GM23248 (cell line): ENCODE results near the gene ALG2. TPM values are rescaled to one million over a fixed set of nuclear protein-coding genes. Genes with fewer than 3 reads are reported as not detected.

Experiments
- DNase-seq: peaks from one replicate; pipeline ENCODE4 v3.0.0-alpha.2; 2015
- H2AFZ ChIP-seq: fragments of 200-600 bp; sonication (generic); 2 replicates; pipeline ENCODE4 v1.6.1; 2016; ENCODE audit warnings: antibody characterized with exemption
- H3F3A ChIP-seq: fragments of 200-600 bp; sonication (generic); 2 replicates; pipeline ENCODE4 v1.6.1; 2016; ENCODE audit warnings: mild to moderate bottlenecking, antibody characterized with exemption, mixed run types; ENCODE audit not compliant: insufficient read depth
- H3K27ac ChIP-seq: fragments of 200-600 bp; sonication (generic); 2 replicates; pipeline ENCODE4 v1.5.1; 2016; ENCODE audit warnings: mild to moderate bottlenecking
- H3K27me3 ChIP-seq: fragments of 200-600 bp; sonication (generic); replicated peaks from 2 replicates; pipeline ENCODE4 v1.6.1; 2016; ENCODE audit warnings: mild to moderate bottlenecking; ENCODE audit not compliant: insufficient read depth
- H3K36me3 ChIP-seq: fragments of 200-600 bp; sonication (generic); 2 replicates; pipeline ENCODE4 v1.6.1; 2016; ENCODE audit warnings: low read depth, mild to moderate bottlenecking
- H3K4me1 ChIP-seq: fragments of 200-600 bp; sonication (generic); 2 replicates; pipeline ENCODE4 v1.6.1; 2016; ENCODE audit warnings: mild to moderate bottlenecking; ENCODE audit not compliant: insufficient read depth
- H3K4me2 ChIP-seq: fragments of 200-600 bp; sonication (generic); one replicate; pipeline ENCODE4 v1.6.1; 2016; ENCODE audit warnings: mild to moderate bottlenecking; ENCODE audit not compliant: unreplicated experiment
- H3K4me3 ChIP-seq: fragments of 200-600 bp; sonication (generic); 2 replicates; pipeline ENCODE4 v1.5.1; 2016; ENCODE audit warnings: mild to moderate bottlenecking
- H3K79me2 ChIP-seq: fragments of 200-600 bp; sonication (generic); 2 replicates; pipeline ENCODE4 v1.6.1; 2016; ENCODE audit warnings: mild to moderate bottlenecking; ENCODE audit not compliant: insufficient read depth
- H3K9ac ChIP-seq: fragments of 200-600 bp; sonication (generic); 2 replicates; pipeline ENCODE4 v1.6.1; 2016; ENCODE audit warnings: mild to moderate bottlenecking
- H3K9me2 ChIP-seq: fragments of 200-600 bp; sonication (generic); 2 replicates; pipeline ENCODE4 v1.6.1; 2016; ENCODE audit warnings: mixed run types, mild to moderate bottlenecking, moderate library complexity; ENCODE audit not compliant: insufficient read depth
- H3K9me3 ChIP-seq: fragments of 200-600 bp; sonication (generic); one replicate; pipeline ENCODE4 v1.6.1; 2017; ENCODE audit warnings: low read depth
- H4K20me1 ChIP-seq: fragments of 200-600 bp; sonication (generic); 2 replicates; pipeline ENCODE4 v1.6.0; 2016; ENCODE audit not compliant: insufficient read depth
- EZH2 ChIP-seq: fragments of 200-600 bp; sonication (generic); IDR thresholded peaks from 2 replicates; pipeline ENCODE4 v1.6.1; 2018; ENCODE audit warnings: antibody characterized with exemption, mild to moderate bottlenecking; ENCODE audit not compliant: insufficient read depth, poor library complexity, severe bottlenecking
- EZH2phosphoT487 ChIP-seq: fragments of 200-600 bp; sonication (generic); IDR thresholded peaks from 2 replicates; pipeline ENCODE4 v1.6.1; 2018; ENCODE audit warnings: antibody characterized with exemption, moderate library complexity, mild to moderate bottlenecking, low read depth; ENCODE audit not compliant: insufficient read depth
- WGBS, 2 experiments: methylation state at CpG; one replicate each; pipeline ENCODE4 v1.1.6; 2015 to 2017; ENCODE audit warnings: low lambda C conversion rate in 2 of 2, low coverage in 1 of 2; ENCODE audit errors: missing lambda C conversion rate in 2 of 2; 5-methylcytosine and 5-hydroxymethylcytosine counted together
- in situ Hi-C: fragments of 300-500 bp; cut with MboI; formaldehyde crosslinking; loops from 2 replicates; pipeline ENCODE4 v1.15.0; 2020
- polyA plus RNA-seq: library from polyadenylated mRNA; unstranded; fragments of >200 nt; fragmentation: Nextera tagmentation; extraction: Ambion mirVana; gene quantifications from 2 replicates; pipeline ENCODE4 v1.2.1, GENCODE V29; 2016
- total RNA-seq: library from RNA; depleted of rRNA; stranded (reverse); fragments of >200 nt; shearing (Covaris generic); gene quantifications from 2 replicates; pipeline ENCODE4 v1.2.3, GENCODE V29; 2014

ALG2 gene
- total and polyA plus RNA-seq, 2 experiments from 2014 or later, result 59.5 to 65.8 TPM

DNA sequence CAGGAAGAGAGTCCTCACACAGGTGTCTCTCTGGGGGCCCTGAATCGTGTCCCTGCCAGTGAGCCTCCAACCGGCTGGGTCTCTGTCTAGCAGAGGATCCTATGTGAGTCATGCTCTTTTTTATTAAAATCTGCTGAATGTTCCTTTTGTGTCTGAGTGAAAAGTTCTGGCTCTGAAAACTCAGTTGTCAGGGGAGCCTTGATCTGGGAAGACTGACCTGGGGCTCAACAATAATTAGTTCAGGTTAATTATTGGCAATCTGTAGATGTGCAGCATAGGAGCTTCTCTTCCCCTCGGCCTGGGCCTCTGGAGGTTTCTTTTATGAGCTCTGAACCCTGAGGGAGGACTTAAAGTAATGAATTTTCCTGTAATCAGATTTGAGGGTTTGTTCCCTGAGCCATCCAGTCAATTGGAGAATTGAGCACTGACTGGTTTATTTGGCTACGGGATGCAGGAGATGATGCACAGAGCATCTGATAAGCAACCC, 45.2 kb downstream of the ALG2 start:
- Histone ChIP-seq H2AFZ (no peak overlapping the region), H3K27ac (no peak overlapping the region), H3K4me1 (no peaks in the 10 kb centered on the region), H3K4me3 (no peak overlapping the region), H3F3A (no peaks in the 10 kb centered on the region), H3K9ac (no peak overlapping the region), H3K9me2 (no peaks in the 10 kb centered on the region), H4K20me1 (no peaks in the 10 kb centered on the region), H3K4me2 (no peak overlapping the region), H3K9me3 (no peaks in the 10 kb centered on the region), H3K27me3 (no peaks in the 10 kb centered on the region), H3K36me3 (no peaks in the 10 kb centered on the region), H3K79me2 (no peaks in the 10 kb centered on the region)
- TF ChIP-seq EZH2phosphoT487, result no peak
- TF ChIP-seq EZH2, result no peak
- DNase-seq, result no peak
- in situ Hi-C loops, result loop anchor here (25.0 kb wide), 1 partner anchor 1036 kb away; no protein-coding TSS in a partner anchor
- WGBS, 2 experiments, result 60 to 78% methylated on average over 4 of the region's 4 CpGs

DNA sequence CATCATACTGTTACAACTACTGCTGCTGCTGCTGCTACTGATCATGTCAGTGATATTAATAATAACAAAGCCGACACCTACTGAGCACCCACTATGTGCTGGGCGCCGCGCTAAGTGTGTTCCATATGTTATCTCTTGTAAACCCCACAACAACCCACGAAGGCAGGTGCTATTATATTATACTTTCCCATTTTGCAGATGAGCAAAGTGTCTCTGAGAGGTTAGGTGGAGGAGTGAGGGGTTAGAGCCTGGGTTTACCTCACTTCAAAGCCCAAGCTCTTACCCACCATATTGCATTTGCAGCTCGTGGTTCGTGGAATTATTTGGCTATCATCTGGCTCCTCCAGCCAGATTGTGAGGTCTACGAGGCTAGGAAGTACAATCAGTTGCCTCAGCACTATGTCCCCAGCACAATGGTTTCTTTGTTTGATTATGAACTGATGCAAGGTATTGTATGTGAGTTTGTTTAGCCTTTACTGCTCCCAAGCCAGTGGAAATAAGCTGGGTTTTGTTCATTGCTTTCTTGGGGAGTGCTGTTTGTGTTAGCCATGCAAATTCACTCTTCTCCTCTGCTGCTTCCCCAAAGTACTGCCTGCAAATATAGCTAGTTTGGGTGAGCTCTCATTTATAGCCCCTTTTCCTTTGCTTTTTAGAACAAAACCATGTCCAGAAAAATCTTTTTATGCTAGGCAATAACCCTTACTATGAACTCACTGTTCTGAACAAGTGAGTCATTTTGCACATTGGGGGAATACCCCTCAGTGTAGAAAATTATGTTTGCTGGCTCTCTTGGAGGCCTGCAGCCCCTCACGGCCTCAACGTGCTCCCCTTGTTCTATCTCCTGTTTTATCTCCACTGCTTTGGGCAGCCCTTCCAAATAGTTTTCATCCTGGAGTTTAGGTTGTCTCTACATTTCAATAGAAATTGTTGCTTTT, 47.9 kb downstream of the ALG2 start:
- H4K20me1 ChIP-seq, result no peaks in the 10 kb centered on the region
- no peak overlapping the region for H3K27ac ChIP-seq
- H2AFZ ChIP-seq, result no peak overlapping the region
- H3K4me3 ChIP-seq, result no peak overlapping the region
- no peak overlapping the region for H3K9ac ChIP-seq
- DNase-seq, result no peak
- H3K79me2 ChIP-seq, result no peaks in the 10 kb centered on the region
- H3F3A ChIP-seq, result no peaks in the 10 kb centered on the region
- WGBS, 2 experiments, result 80 to 85% methylated on average over 10 of the region's 10 CpGs
- no peaks in the 10 kb centered on the region for H3K9me2 ChIP-seq
- H3K36me3 ChIP-seq, result no peaks in the 10 kb centered on the region
- H3K4me1 ChIP-seq, result no peaks in the 10 kb centered on the region
- H3K9me3 ChIP-seq, result no peaks in the 10 kb centered on the region
- TF ChIP-seq EZH2 (no peak), EZH2phosphoT487 (no peak)
- H3K27me3 ChIP-seq, result no peaks in the 10 kb centered on the region; the same call in 1 of the 2 replicates
- in situ Hi-C loops, result no loop called here
- H3K4me2 ChIP-seq, result no peak overlapping the region

DNA sequence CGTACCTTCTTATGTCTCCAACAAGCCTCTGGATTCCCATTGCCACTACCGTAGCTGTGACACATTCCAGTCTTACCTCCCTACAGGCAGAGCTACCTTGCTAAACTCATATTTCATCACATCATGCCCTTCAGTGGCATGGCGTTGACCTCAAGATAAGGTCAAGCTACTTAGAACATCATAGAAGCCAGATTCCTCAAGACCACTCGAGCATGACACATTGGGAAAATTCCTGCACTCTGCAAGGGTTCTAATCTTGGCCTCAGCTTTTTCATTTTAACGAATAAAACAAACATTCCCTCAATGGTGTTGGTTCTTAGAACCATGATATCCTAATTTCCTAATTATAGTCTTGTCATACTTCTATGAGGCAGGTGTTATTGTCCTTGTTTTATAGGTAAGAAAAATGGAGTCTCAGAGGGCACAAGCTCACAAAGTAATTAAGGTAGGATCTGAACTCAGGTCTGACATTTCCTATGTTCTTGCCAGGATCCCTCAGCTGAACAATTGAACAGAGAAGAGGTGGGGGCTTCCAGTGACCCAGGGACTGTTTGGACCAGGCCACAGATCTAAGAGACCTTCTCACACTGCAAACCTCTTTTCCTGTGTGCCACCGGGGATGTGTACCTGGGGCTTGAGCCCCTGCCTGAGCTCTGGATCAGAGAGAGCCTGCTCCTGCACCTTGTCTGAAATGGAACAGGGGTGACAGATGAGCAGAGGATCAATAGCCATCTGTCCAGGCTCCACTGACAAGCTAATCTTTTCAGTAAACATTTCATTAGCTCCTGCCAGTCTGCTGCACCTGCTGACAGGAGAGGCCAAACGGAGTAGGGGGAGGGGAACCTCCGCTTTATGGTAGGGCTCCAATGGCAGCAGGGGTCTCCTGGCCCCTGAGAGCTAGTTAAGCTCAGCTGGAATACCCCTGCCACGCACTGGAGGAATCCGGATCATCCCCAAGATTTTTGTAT, 49.3 kb downstream of the ALG2 start:
- Histone ChIP-seq H3K9me2 (no peaks in the 10 kb centered on the region), H3K79me2 (no peaks in the 10 kb centered on the region), H3K9ac (no peak overlapping the region), H3K36me3 (no peaks in the 10 kb centered on the region), H3K9me3 (no peaks in the 10 kb centered on the region), H2AFZ (no peak overlapping the region), H3K4me2 (no peak overlapping the region), H4K20me1 (no peaks in the 10 kb centered on the region), H3K4me1 (no peaks in the 10 kb centered on the region), H3K4me3 (no peak overlapping the region), H3F3A (no peaks in the 10 kb centered on the region), H3K27ac (no peak overlapping the region), H3K27me3 (peaks cover 6% of the 10 kb centered on the region; the same call in 1 of the 2 replicates)
- in situ Hi-C loops, result no loop called here
- WGBS, 2 experiments, result 79% methylated on average over 10 of the region's 10 CpGs
- no peak for TF ChIP-seq EZH2phosphoT487
- no peak for TF ChIP-seq EZH2
- DNase-seq, result no peak
